22Rv1 (cell line): ENCODE results near the gene RNF130.

Experiments used
- H3K27ac ChIP-seq: fragments of 450-650 bp; 2 replicates; pipeline ENCODE4 v1.5.1; 2017
- ZFX ChIP-seq: fragments of 450-650 bp; IDR thresholded peaks from 2 replicates; pipeline ENCODE4 v1.6.1; 2017; ENCODE audit warnings: antibody characterized with exemption, borderline replicate concordance
- TF ChIP-seq, protein P1 (sequence below): fragments of 450-650 bp; IDR thresholded peaks from 2 replicates; pipeline ENCODE4 v1.5.1; 2017; ENCODE audit warnings: mild to moderate bottlenecking

The RNF130 gene

DNA sequence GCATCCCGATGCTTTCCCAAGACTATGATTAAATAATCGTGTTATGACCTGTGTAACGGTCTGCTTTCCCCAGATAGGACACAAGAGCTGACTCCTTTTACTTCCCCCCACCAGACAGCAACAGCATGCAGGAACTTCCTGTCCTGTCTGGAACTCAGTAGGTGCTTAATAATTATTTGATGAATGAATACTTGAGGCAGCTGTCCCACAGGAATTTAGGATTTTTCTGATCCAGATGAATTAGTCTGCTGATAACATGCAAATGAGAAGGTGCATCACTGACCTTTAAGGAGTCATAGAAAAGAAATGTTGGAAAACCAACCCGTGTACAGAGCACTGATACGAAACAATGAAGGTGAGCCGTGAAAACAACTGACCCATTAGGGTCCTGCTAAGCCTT is 12.2 kb downstream of the RNF130 start:
- no peak overlapping the region for H3K27ac ChIP-seq
- TF ChIP-seq, protein P1, sequence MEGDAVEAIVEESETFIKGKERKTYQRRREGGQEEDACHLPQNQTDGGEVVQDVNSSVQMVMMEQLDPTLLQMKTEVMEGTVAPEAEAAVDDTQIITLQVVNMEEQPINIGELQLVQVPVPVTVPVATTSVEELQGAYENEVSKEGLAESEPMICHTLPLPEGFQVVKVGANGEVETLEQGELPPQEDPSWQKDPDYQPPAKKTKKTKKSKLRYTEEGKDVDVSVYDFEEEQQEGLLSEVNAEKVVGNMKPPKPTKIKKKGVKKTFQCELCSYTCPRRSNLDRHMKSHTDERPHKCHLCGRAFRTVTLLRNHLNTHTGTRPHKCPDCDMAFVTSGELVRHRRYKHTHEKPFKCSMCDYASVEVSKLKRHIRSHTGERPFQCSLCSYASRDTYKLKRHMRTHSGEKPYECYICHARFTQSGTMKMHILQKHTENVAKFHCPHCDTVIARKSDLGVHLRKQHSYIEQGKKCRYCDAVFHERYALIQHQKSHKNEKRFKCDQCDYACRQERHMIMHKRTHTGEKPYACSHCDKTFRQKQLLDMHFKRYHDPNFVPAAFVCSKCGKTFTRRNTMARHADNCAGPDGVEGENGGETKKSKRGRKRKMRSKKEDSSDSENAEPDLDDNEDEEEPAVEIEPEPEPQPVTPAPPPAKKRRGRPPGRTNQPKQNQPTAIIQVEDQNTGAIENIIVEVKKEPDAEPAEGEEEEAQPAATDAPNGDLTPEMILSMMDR, result no peak
- TF ChIP-seq ZFX, result no peak

DNA sequence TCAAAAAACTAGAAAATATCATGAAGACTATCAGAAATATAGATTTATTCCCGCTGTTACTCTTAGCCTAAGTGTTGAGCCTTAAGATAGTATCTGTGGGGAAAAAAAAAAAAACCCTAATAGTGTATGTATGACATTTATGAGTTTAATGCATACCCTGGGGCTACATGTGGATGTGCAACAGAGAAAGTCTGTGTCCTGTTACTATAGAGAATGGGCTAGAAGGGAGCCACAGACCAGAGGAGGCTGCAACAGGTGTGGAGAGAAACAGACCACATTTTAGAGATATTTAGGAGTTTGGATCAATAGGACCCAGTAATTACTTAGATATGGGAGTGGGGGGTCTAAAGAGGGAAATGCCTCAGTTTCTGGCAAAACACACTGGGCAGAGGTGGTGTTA is 15.4 kb downstream of the RNF130 start:
- H3K27ac ChIP-seq, result no peak overlapping the region
- TF ChIP-seq, protein P1, result no peak
- no peak for TF ChIP-seq ZFX

DNA sequence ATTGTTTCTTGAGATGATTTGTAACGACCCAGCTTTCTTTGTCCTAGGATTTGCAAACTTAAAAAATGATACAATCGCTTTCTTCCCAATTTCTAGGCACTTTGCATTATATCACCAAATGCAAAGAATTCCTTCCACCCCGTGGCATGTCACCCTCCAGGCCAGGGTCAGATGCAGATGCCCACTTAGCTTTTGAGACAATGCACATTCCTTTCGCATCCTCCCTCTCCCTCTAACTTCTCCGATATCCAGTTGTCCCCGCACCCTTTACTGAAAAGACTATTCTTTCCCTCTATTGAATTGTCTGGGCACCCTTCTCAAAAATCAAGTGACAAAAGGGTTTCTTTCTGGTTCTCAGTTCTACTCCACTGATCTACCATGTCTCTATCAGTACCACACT is 17.3 kb downstream of the RNF130 start:
- TF ChIP-seq ZFX, result no peak
- TF ChIP-seq, protein P1, result no peak
- H3K27ac ChIP-seq, result no peak overlapping the region

DNA sequence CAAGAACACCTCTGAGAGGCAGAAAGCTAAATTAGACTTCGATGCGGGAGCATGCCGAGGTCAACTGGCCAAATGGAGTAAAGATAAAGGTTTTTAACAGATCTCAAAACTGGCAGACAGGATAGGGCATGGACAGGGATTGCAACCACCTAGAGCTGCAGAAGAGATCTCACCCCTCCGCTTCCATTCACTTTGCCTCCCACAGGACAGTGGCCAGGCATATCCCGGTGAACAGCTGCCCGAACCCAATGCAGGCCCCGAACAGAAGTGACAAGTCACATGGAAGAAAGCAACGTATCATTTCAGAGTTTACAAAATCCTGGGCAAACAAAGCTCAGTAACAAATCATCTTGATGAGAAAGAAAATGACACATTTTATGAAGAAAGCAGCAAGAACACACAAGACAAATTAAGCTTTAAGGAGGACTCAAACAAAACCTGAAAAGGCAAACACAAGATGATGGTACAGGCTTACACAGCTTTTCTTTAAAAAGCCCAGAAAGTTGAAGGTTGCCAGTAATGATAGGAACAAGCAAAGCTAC is 18.4 kb downstream of the RNF130 start:
- TF ChIP-seq, protein P1, result no peak
- no peak for TF ChIP-seq ZFX
- H3K27ac ChIP-seq, result no peak overlapping the region

DNA sequence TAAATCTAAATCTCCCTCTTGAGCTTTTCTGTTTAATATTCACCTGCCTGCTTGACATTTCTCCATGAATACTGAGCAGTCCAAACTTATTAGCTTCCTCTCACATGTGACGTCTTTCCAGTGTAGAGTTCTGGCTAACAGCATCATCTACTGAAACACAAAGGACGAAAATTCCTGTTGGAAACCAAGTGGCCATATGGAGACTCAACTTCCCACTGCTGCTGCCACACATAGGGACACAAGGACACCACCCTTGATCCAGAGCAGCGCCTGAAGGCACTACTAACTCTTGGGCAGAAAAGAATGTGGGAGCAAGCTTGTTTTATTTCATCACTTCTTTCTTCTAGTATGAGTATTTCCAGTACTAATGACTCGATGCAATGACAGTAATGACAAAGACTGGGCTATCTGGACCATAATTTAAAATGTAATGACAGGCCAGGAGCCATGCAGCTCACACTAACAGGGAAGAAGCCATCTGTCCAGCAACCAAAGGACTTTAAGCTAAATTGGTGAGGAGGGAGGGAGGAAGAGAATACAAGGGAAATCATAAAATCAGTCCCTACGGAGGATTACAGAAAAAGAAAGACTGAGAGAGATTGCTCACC is 19.2 kb downstream of the RNF130 start:
- H3K27ac ChIP-seq, result no peak overlapping the region
- TF ChIP-seq, protein P1, result no peak
- TF ChIP-seq ZFX, result no peak

DNA sequence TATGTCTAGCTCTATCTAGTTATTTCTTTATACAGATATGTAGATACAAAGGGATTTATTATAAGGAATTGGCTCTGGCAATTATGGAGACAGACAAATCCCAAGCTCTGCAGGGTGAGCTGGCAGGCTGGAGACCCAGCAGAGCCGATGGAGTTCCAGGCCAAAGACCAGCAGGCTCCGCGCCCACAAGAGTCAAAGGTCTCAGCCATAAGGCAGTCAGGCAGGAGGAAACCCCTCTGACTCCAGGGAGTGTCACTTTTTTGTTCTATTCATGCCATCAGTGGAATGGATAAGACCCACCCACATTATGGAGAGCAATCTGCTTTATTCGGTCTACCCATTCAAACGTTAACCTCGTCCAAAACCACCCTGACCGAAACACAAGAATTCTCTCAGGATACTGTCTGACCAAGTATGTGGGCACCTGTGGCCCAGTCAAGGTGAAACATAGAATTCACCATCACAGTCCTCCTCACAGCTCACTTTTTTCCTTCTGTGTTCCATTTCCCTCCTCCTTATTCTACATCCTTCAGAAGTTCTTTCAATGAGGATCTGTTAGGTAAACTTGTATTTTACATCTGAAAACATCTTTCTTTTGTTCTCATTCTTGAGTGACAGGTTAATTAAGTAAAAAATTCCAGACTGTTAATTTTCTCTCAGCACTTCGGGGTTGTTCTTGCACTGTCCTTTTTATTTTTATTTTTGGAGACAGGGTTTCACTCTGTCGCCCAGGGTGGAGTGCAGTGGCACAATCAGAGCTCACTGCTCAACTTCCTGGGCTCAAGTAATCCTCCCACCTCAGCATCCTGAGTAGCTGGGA is 21.2 kb downstream of the RNF130 start:
- no peak overlapping the region for H3K27ac ChIP-seq
- TF ChIP-seq, protein P1, result no peak
- TF ChIP-seq ZFX, result no peak

DNA sequence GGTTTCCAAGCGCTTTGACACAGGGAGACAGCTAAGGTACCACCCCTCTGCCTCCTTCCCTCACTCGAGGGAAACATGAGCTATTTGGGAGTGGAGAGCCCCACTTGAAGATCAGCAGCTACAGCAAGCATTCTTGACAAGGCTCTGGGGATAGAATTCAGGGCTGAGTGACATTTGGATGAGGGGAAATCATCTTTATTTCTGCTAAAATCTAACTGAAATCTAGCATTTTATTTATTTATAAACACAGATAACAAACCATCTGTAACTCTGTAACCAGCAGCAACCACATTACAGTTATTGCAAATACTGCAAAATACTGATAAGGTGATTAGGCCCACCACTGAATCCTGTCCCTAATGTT is 22.4 kb downstream of the RNF130 start:
- H3K27ac ChIP-seq, result no peak overlapping the region
- TF ChIP-seq ZFX, result no peak
- TF ChIP-seq, protein P1, result no peak
